ENCODE results near the gene COL15A1.

GRCh38 chr9:99085949-99086948, 142.5 kb downstream of the COL15A1 start:
- TF ChIP-seq CTCF (conservative IDR thresholded peaks at IDR 0.05 in 1 of 2, IDR thresholded peaks at IDR 0.05 in 1 of 2; ENCODE audit: extremely low read depth in 1 of 2, insufficient read depth in 1 of 2, low read depth in 1 of 2, low read length in 2 of 2) (no peak), EZH2 (IDR thresholded peaks at IDR 0.05; ENCODE audit: borderline replicate concordance, low read length) (no peak)
